Astrocyte (in vitro differentiated cells and primary cell): ENCODE results near the gene PPP1R14C. TPM values are rescaled to one million over a fixed set of nuclear protein-coding genes. Genes with fewer than 3 reads are reported as not detected.

Experiments
- DNase-seq: peaks from one replicate; pipeline ENCODE4 v3.0.0-alpha.2; 2010; ENCODE audit warnings: low read depth
- FAIRE-seq: peaks from 2 replicates; lab custom pipeline; 2011; peaks lifted over from hg19 to GRCh38; lab: Jason Lieb, UNC
- H2AFZ ChIP-seq: 2 replicates; pipeline ENCODE4 v1.6.0; 2012; ENCODE audit warnings: low read depth, low read length, inconsistent platforms
- H3K27ac ChIP-seq: 2 replicates; pipeline ENCODE4 v1.5.1; 2011; ENCODE audit warnings: low read depth, low read length, inconsistent platforms
- H3K27me3 ChIP-seq: 2 replicates; pipeline ENCODE4 v1.6.0; 2011; ENCODE audit warnings: low read length, inconsistent platforms; ENCODE audit not compliant: insufficient read depth
- H3K36me3 ChIP-seq: 2 replicates; pipeline ENCODE4 v1.5.1; 2011; ENCODE audit warnings: low read length, inconsistent platforms; ENCODE audit not compliant: insufficient read depth
- H3K4me1 ChIP-seq: 2 replicates; pipeline ENCODE4 v1.5.1; 2011; ENCODE audit warnings: low read length, inconsistent platforms; ENCODE audit not compliant: insufficient read depth
- H3K4me2 ChIP-seq: 2 replicates; pipeline ENCODE4 v1.6.0; 2012; ENCODE audit warnings: low read length, inconsistent platforms
- H3K4me3 ChIP-seq: 2 replicates; pipeline ENCODE4 v1.5.1; 2011; ENCODE audit warnings: low read depth, mild to moderate bottlenecking, low read length, inconsistent platforms; ENCODE audit not compliant: insufficient read depth
- H3K79me2 ChIP-seq: 2 replicates; pipeline ENCODE4 v1.6.0; 2012; ENCODE audit warnings: mild to moderate bottlenecking, low read length, inconsistent platforms; ENCODE audit not compliant: insufficient read depth
- H3K9ac ChIP-seq: 2 replicates; pipeline ENCODE4 v1.6.0; 2012; ENCODE audit warnings: mild to moderate bottlenecking, low read length, inconsistent platforms
- H3K9me3 ChIP-seq: 2 replicates; pipeline ENCODE4 v1.5.1; 2012; ENCODE audit warnings: low read depth, mild to moderate bottlenecking, low read length, inconsistent platforms; ENCODE audit not compliant: insufficient read depth
- H4K20me1 ChIP-seq: 2 replicates; pipeline ENCODE4 v1.6.0; 2012; ENCODE audit warnings: low read length, inconsistent platforms; ENCODE audit not compliant: insufficient read depth
- H3K27ac Mint-ChIP-seq: one replicate; pipeline ENCODE4 v1.8.0; 2021; ENCODE audit warnings: mild to moderate bottlenecking, mixed read lengths; ENCODE audit not compliant: unreplicated experiment
- H3K27me3 Mint-ChIP-seq: one replicate; pipeline ENCODE4 v1.8.0; 2021; ENCODE audit warnings: low read depth, mixed read lengths; ENCODE audit not compliant: unreplicated experiment
- H3K36me3 Mint-ChIP-seq: one replicate; pipeline ENCODE4 v1.8.0; 2021; ENCODE audit warnings: low read depth, mixed read lengths; ENCODE audit not compliant: unreplicated experiment
- H3K4me1 Mint-ChIP-seq: one replicate; pipeline ENCODE4 v1.8.0; 2021; ENCODE audit warnings: low read depth, mixed read lengths; ENCODE audit not compliant: unreplicated experiment
- H3K4me3 Mint-ChIP-seq: one replicate; pipeline ENCODE4 v1.8.0; 2021; ENCODE audit warnings: mild to moderate bottlenecking, moderate library complexity, mixed read lengths; ENCODE audit not compliant: unreplicated experiment
- H3K9me3 Mint-ChIP-seq: one replicate; pipeline ENCODE4 v1.8.0; 2021; ENCODE audit warnings: mild to moderate bottlenecking, mixed read lengths; ENCODE audit not compliant: unreplicated experiment
- EZH2 ChIP-seq: IDR thresholded peaks from 2 replicates; pipeline ENCODE4 v1.6.1; 2012; ENCODE audit warnings: mild to moderate bottlenecking, low read length, inconsistent platforms; ENCODE audit not compliant: insufficient read depth
- total RNA-seq: library from RNA; stranded (reverse); gene quantifications from 2 replicates; pipeline ENCODE4 v1.2.1, GENCODE V29; 2021
- TF ChIP-seq, protein P1 (sequence below): IDR thresholded peaks from 2 replicates; pipeline ENCODE4 v1.5.1; 2011; ENCODE audit warnings: low read depth, mild to moderate bottlenecking, inconsistent platforms, low read length, moderate library complexity; ENCODE audit not compliant: insufficient read depth

Gene PPP1R14C
- total RNA-seq, 1 donor from 2014 or later: 3.9 TPM

DNA sequence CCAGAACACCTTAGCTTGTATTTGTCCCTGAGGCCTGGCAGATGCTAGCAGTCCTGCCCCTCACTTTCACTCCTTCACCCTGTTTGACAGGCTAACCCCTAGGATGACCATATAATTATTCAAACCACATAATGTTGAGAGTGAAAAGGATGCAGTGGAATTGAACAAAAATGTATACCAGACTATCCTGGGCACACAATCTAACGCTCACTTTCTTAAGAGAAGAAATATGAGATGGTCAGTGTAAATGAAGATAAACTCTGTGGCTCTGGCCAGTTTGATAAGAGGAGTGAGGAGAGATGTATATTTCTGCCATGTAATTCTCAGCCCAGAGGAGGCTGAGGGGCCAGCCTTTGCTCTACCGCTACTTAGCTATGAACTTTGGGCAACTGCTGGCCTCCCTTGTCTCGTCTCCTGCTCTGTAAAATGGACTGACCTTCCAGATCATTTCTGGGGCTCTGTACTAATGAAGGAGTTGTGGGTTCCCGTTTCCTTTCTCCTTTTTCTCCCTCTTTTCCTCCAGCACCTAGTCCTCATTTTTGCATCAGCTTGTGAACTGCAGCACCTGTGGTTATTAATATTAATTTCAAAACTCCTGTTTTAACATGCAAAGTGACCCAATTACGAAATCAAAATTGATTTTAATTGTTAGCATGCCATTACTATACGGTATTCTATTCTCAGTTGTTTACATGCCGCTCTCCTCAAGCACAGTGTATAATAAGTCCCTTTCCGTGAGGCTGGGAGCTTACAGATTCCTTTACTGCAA, 133.5 kb downstream of the PPP1R14C start:
- Mint-ChIP-seq H3K4me3 (no peak overlapping the region), H3K4me1 (peaks cover 33% of the 10 kb centered on the region), H3K36me3 (no peaks in the 10 kb centered on the region), H3K9me3 (peaks cover 3% of the 10 kb centered on the region), H3K27me3 (peaks cover 33% of the 10 kb centered on the region), H3K27ac (no peak overlapping the region)
- TF ChIP-seq EZH2: no peak
- TF ChIP-seq, protein P1, sequence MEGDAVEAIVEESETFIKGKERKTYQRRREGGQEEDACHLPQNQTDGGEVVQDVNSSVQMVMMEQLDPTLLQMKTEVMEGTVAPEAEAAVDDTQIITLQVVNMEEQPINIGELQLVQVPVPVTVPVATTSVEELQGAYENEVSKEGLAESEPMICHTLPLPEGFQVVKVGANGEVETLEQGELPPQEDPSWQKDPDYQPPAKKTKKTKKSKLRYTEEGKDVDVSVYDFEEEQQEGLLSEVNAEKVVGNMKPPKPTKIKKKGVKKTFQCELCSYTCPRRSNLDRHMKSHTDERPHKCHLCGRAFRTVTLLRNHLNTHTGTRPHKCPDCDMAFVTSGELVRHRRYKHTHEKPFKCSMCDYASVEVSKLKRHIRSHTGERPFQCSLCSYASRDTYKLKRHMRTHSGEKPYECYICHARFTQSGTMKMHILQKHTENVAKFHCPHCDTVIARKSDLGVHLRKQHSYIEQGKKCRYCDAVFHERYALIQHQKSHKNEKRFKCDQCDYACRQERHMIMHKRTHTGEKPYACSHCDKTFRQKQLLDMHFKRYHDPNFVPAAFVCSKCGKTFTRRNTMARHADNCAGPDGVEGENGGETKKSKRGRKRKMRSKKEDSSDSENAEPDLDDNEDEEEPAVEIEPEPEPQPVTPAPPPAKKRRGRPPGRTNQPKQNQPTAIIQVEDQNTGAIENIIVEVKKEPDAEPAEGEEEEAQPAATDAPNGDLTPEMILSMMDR: no peak
- H3K4me1 ChIP-seq: peaks cover 9% of the 10 kb centered on the region
- FAIRE-seq (no peak), DNase-seq (no peak)
- no peak overlapping the region for H3K4me3 ChIP-seq
- H4K20me1 ChIP-seq: no peaks in the 10 kb centered on the region
- no peaks in the 10 kb centered on the region for H3K36me3 ChIP-seq
- no peaks in the 10 kb centered on the region for H3K9me3 ChIP-seq
- no peaks in the 10 kb centered on the region for H3K79me2 ChIP-seq
- H3K4me2 ChIP-seq: no peak overlapping the region
- H3K27ac ChIP-seq: no peak overlapping the region
- H3K9ac ChIP-seq: no peak overlapping the region
- no peak overlapping the region for H2AFZ ChIP-seq
- H3K27me3 ChIP-seq: no peaks in the 10 kb centered on the region

DNA sequence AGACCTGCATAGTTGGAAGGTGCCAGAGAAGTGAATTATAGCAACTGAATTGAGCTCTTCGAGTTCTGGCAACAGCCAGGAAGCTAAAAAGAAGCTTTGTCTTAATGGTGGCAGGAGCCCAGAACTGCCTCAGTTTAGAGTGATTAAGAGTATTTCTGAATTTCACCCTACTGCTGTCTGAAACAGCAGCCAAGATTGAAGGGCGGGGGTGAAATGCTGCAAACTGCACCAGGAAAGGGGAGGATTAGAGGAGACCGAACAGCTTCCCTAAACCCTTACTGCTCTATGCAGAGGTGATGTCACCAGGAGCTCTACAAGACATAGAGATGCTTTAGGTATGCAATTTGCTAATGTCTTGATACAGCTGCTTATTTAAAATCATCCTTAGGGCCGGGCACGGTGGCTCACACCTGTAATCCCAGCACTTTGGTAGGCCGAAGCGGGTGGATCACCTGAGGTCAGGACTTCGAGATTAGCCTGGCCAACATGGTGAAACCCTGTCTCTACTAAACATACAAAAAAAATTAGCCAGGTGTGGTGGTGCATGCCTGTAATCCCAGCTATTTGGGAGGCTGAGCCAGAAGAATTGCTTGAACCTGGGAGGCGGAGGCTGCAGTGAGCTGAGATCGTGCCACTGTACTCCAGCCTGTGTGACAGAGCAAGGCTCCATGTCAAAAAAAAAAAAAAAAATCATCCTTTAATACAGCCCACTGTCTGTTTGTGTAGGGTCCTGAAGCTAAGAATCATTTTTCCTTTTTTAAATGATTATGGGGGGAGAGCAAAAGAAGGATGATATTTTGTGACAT, 134.3 kb downstream of the PPP1R14C start:
- no peaks in the 10 kb centered on the region for H3K36me3 Mint-ChIP-seq
- Histone ChIP-seq H3K27me3 (no peaks in the 10 kb centered on the region), H2AFZ (no peak overlapping the region), H3K36me3 (no peaks in the 10 kb centered on the region), H3K9me3 (no peaks in the 10 kb centered on the region), H3K27ac (no peak overlapping the region), H3K79me2 (no peaks in the 10 kb centered on the region), H3K9ac (no peak overlapping the region), H3K4me3 (no peak overlapping the region), H3K4me2 (no peak overlapping the region), H3K4me1 (peaks cover 8% of the 10 kb centered on the region), H4K20me1 (no peaks in the 10 kb centered on the region)
- DNase-seq: peak; percentile 51
- peaks cover 34% of the 10 kb centered on the region for H3K27me3 Mint-ChIP-seq
- no peak overlapping the region for H3K27ac Mint-ChIP-seq
- peaks cover 25% of the 10 kb centered on the region for H3K4me1 Mint-ChIP-seq
- no peak for FAIRE-seq
- peaks cover 3% of the 10 kb centered on the region for H3K9me3 Mint-ChIP-seq
- no peak overlapping the region for H3K4me3 Mint-ChIP-seq
- no peak for TF ChIP-seq EZH2
- TF ChIP-seq, protein P1: no peak

DNA sequence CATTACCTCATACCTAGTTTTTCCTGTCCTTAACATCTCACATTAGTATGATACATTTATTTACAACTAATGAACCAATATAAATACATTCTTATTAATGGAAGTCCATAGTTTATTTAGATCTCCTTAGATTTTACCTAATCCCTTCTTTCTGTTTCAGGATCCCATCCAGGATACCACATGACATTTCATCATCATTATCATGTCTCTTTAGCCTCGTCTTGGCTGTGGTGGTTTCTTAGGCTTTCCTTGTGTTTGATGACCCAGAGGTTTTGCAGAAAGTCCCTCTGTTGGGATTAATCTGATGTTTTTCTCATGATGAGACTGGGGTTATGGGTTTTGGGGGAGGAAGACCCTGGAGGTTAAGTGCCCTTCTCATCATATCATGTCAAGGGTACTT, 136.7 kb downstream of the PPP1R14C start:
- Histone ChIP-seq H3K27ac (no peak overlapping the region), H4K20me1 (no peaks in the 10 kb centered on the region), H3K9ac (no peak overlapping the region), H3K4me3 (no peak overlapping the region), H3K9me3 (peaks cover 3% of the 10 kb centered on the region), H3K27me3 (no peaks in the 10 kb centered on the region), H2AFZ (no peak overlapping the region), H3K79me2 (no peaks in the 10 kb centered on the region), H3K36me3 (no peaks in the 10 kb centered on the region), H3K4me1 (no peaks in the 10 kb centered on the region), H3K4me2 (no peak overlapping the region)
- TF ChIP-seq, protein P1: no peak
- no peak for TF ChIP-seq EZH2
- no peaks in the 10 kb centered on the region for H3K36me3 Mint-ChIP-seq
- H3K9me3 Mint-ChIP-seq: peaks cover 8% of the 10 kb centered on the region
- FAIRE-seq: no peak
- no peak for DNase-seq
- H3K4me3 Mint-ChIP-seq: no peak overlapping the region
- peaks cover 5% of the 10 kb centered on the region for H3K4me1 Mint-ChIP-seq
- H3K27me3 Mint-ChIP-seq: peaks cover 39% of the 10 kb centered on the region
- no peak overlapping the region for H3K27ac Mint-ChIP-seq
